HG03521 (cell line): ENCODE data around the gene ZBED5.

Experiments used
- ATAC-seq: cut with Tn5 transposase; IDR thresholded peaks from one replicate; pipeline ENCODE4 v1.9.1; 2021; ENCODE audit warnings: mild to moderate bottlenecking, moderate library complexity; ENCODE audit not compliant: unreplicated experiment

ZBED5 gene

DNA sequence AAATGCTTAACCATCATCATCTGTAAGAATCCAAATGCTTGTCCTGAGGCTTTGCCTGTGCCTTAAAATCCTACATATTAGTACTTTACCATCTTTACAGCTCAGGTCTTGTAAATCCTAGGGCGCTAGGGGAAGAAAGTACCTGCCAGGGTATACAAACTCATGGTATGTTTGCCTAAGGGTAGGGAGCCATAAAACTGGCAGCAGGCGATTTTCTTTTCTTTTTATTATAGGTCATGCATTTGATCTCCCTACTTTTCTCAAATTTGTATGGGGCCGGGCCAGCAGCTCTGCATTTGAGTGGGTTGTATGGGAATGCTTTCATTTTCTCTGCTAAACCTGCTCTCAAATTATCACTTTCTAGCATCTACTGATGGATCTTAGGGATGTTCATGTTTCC is 24.0 kb upstream of the ZBED5 start:
- ATAC-seq = no peak

DNA sequence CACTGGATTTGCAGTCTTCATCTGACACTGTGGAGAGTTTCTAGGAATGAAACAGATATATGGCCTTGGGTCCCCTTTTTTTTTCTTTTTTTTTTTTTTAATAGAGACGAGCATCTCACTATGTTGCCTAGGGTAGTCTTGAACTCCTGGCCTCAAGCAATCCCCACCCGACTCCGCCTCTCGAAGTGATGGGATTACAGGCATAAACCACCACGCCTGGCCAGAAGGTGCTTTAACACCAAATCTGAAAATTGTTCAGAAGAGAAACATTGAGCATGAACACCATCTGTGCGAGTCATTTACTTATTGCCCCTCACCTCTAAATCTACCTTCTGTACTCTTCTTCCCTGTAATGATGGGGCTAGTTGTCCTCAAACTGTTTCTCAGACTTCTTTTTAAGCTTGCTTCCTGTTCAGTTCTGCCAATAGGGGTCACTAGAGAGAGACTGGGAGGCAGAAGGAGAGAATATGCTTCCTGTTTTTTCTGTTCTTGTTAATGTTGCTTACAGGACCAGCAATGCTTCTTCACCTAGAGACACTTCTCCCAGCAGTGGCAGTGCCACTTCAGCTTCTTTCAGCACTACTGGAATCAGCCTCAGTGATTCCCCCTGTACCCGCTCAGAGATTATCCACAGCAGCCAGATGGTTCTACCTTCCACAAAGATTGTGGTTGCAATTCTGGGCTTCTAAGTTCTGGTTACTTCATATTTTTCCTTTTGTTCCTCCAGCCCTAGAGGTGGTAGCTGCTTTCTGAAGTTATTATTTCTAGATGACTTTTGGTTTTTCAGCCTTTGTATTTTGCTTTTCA is 20.8 kb upstream of the ZBED5 start:
- ATAC-seq = no peak

DNA sequence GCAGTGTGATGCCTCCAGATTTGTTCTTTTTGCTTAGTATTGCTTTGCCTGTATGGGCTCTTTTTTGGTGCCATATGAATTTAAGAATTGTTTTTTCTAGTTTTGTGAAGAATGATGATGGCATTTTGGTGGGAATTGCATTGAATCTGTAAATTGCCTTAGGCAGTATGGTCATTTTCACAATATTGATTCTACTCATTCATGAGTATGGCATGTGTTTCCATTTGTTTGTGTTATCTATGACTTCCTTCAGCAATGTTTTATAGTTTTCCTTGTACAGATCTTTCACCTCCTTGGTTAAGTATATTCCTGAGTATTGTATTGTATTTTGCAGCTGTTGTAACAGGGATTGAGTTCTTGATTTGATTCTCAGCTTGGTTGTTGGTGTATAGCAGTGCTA is 18.3 kb upstream of the ZBED5 start:
- no peak for ATAC-seq

DNA sequence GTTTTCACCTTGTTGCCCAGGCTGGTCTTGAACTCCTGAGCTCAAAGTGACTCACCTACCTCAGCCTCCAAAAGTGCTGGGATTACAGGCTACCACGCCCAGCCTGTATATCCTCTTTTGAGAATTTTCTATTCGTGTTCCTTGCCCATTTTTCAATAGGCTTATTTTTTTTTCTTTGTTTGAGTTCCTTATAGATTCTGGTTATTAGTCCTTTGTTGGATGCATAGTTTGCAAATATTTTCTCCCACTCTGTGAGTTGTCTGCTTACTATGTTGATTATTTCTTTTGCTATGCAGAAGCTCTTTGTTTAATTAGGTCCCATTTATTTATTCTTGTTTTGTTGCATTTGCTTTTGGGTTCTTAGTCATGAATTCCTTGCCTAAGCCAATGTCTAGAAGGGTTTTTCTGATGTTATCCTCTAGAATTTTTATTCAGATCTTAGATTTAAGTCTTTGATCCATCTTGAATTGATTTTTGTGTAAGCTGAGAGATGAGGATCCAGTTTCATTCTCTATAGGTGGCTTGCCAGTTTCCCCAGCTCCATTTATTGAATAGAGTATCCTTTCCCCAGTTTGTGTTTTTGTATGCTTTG is 17.7 kb upstream of the ZBED5 start:
- ATAC-seq = no peak

DNA sequence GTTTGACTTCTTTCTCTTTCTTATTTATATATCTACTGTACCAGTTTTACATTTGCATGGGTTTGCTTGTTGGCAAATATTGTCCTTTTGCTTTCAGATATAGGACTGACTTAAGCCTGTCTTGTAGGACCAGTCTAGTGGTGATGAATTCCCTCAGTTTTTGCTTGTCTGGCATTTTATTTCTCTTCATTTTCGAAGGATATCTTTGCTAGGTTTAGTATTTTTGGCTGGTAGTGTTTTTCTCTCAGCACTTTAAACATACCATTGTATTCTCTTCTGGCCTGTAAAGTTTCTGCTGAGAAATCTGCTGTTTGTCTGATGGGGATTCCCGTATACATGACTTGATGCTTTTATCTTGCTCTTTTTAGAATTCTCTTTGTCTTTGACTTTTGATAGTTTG is 14.2 kb upstream of the ZBED5 start:
- no peak for ATAC-seq

DNA sequence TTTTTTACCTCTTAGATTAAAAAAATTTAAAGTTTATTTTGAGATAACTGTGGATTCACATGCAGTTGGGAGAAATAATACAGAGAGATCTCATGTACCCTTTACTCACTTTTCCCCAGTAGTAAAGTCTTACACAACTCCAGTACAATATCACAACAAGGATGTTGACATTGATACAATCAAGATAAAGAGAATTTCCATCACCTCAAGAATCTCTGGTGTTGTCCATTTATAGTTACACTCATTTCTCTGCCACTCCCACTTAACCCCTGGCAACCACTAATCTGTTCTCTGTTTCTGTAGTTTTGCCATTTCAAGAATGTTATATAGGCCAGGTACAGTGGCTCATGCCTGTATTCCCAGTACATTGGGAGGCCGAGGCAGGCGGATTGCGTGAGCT is 10.5 kb upstream of the ZBED5 start:
- no peak for ATAC-seq

DNA sequence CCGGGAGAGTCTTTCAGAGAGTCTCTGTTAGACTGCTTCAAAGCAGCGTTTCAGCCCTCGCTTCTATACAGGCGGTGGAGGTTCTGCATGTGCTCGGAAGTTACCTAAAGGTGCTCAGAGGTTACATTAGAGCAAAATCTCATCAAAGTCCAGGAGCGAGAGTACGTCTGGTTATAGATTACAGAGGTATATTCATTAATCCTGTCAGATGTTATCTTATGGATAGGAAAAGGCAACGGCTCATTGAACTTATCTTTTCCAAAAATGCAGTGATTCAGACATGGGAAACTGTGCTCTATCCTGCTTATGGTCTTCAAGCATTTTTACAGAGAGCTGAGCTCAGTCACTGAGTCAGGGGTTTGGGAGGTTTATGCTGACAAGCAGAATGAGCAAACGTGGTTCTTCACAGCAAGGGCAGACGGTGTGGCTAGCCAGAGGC is 9.1 kb upstream of the ZBED5 start:
- ATAC-seq = no peak

DNA sequence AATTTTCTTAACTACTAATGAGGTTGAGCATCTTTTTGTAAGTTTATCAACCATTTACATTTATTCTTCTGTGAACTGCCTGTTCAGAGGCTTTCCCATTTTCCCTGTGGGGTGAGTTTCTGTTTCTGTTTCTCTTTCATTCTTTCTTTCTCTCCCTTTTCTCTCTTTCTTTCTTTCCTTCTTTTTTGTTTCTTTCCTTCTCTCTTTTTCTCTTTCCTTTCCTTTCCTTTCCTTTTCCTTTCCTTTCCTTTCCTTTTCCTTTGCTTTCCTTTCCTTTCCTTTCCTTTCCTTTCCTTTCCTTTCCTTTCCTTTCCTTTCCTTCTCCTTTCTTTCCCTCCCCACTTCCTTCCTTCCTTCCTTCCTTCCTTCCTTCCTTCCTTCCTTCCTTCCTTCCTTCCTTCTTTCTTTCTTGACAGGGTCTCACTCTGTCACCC is 8.0 kb upstream of the ZBED5 start:
- no peak for ATAC-seq

DNA sequence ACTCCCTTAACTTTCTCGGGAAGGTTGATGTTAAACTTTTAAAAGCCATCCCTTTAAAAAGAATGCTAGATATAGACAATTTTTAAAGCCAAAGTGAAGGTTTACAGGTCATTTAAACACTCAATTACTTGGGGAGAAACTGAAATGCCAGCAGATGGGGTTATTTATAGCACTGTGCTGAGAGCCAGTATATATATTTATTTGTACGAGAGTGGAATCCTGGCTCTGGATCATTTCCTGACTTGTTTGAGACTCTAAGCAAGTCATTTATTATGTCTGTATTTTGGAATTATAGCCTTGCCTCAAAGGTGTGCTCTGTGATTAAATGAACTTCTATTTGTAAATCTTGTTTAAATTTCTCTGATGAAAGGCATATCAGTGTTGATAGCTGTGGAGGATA is 6.8 kb upstream of the ZBED5 start:
- no peak for ATAC-seq

DNA sequence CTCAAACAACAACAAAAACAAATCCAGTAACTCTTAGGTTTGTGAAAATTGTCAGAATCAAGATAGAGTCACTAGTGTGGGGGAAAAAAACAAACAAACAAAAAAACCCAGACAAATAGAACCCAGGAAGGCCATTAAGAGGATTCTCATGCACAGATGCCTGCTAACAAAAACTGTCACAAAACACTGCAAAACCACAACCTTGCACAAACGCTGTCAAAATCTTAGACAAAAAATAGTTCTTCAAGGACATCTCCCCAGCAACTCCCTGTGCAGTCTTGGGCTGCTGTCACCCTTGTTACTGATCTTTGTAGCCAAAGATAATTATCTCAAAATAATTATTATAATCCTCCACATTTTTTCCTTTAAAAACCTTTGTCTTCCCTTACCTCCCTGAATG is 4.6 kb upstream of the ZBED5 start:
- no peak for ATAC-seq

DNA sequence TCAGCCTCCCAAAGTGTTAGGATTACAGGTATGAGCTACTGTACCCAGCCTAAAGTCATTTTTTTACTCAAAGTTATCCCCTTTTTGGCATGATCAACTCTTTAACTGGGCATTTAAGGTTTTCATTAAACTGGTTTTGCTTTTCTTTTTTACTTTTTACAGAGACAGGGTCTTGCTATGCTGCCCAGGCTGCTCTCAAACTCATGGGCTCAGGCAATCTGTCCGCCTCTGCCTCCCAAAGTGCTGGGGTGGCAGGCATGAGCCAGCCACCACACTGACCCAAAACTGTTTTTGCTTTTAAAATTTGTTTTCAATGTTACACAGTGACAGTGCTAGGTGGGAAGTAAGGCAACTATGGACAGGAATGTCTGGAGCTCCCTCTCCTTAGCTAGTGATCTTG is 3.9 kb upstream of the ZBED5 start:
- no peak for ATAC-seq

DNA sequence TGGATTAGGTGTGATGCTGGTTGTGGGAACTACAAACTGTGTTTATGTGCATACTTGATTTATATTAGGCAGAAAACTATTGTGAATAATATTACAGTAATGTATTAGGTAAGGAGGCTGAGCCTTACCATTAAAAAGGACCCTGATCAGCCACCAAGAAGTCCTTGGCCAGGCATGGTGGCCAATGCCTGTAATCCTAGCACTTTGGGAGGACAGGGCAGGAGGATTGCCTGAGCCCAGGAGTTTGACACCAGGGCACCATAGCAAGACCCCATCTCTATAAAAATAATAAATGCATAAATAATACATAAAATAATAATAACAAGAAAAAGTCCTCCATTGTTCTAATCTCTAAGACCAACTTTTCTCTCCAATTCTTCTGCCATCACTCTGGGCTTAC is 3.2 kb upstream of the ZBED5 start:
- ATAC-seq = no peak

DNA sequence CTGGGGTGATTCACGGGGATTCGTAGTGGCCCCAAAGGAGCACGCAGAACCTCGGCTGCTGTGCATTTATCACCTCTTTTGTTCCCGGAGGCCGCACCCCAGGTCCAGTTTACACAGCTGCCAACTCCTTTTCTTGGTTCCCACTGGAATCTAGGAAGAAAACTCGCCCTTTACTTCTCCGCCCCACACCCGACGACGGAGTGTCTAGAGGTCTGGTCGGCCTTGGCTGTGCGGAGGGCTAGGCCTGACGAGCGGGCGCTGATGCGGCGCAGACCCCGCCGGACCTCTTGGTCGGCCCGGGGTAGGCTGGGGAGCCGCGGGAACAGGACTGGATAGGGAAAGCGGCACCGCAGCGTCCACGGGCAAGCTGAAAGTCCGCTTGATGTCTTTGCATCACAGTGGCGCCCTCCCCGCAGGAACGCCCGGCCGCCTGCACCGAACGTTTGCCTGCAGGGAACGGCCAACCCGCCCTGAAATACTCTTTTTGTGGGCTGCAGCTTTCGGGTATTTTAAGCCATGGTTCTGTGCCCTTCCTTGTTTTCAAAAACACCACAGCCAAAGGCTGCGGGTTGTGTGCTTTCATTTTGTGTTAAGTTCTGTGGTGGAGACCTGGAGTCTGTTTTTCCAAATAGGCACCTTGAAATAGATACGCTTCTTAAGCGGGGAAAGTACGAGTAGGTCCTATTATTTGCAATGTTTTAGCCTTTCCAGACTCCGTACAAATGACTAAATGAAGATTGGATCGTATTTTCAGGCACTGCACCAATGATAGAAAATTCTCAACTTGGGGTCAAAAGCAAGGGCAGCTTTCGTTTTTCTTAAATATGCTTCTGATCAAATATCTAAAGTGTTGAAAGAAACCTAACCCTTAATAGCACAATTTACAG is 829 bp upstream of the ZBED5 start:
- peak; percentile 8 for ATAC-seq

DNA sequence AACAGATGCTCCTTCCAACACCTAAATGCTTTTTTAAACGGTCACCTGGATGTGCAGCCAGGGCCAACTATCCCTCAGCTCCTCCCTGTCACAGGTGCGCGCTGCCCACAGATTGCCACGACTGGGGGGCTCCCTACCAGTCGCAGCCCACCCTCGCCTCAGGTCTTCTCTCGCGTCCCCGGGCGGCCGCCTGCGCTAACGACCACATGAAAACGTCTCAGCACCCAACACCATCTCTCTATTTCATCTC is 469 bp downstream of the ZBED5 start:
- ATAC-seq = peak; percentile 6

DNA sequence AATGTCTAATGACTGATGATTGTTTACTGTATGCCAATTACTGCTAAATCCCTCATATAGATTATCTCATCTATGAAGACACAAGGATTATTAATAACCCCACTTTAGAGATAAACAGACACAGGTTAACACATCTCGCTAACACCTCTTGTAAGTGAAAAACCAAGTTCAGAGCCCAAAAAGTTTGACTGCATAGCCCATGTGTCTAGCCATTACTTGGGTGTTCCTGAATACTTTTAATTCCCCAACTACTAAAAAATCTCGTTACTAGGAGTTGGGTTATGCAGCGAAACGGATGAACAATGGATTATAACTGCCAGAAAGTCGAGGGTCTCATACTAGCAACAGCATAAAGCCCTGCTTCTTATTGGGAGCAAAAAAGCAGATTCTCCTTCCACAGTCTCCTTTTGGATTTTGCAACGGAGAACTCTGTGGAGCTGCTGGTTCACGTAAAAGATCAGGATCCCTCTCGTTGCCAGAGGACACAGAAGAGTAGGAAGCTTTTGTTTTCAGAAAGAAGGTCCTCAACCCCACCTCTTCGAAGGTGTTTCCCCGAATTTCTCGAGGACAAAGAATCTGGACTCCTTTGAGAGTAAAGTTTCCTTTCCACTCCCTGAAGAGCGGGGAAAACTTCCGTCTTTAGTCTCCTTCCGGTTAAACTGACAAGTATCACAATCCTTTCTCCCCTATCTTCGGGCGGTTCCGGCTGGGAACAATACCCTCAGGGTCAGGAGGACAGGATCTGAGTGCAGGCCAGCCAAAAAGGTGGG is 979 bp downstream of the ZBED5 start:
- ATAC-seq = peak; percentile 2

DNA sequence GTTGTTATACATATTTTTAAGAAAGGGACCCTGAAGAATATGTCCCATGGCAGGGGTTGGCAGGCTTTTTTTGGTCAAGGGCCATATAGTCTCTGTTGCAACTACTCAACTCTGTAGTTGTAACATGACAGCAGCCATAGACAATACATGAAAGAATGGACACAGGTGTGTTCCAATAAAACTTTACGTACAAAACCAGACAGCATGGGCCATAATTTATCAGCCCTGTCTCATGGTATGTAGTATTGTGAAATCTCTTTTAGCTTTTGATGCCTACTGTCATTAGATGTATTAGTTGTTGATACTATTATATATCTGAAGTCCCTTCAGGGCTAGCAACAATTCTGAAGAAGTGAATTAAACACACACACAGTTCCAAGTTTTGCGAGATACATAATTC is 2.6 kb downstream of the ZBED5 start:
- no peak for ATAC-seq

DNA sequence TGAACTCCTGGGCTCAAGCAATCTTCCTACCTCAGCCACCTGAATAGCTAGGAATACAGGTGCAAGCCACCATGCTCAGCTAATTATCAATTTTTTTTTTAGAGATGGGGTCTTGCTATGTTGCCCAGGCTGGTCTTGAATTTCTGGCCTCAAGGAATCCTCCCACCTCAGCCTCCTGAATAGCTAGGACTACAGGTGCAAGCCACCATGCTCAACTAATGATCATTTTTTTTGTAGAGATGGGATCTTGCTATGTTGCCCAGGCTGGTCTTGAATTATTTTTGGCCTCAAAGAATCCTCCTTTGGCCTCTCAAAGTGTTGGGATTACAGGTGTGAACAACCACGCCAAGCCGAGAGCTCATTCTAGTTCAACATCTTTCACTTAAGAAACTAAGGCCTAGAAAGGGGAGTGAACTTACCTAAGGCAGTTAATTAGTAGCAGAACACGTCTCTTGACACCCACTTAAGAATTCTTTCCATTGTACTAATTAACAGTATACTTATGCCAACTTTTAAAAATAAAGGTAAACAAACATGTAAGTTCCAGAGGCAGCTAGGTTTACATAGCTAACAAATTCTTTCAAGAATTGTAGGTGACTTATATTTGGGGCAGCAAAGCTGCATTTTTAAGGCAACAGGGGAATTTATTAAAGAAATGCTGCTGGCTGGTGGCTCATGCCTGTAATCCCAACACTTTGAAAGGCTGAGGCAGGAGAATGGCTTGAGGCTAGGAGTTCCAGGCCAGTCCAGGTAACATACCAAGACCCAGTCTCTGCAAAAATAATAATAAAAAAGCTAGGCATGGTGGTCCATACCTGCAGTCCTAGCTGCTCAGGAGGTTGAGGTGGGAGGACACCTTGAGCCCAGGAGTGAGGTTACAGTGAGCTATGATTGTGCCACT is 9.6 kb downstream of the ZBED5 start:
- ATAC-seq = no peak

DNA sequence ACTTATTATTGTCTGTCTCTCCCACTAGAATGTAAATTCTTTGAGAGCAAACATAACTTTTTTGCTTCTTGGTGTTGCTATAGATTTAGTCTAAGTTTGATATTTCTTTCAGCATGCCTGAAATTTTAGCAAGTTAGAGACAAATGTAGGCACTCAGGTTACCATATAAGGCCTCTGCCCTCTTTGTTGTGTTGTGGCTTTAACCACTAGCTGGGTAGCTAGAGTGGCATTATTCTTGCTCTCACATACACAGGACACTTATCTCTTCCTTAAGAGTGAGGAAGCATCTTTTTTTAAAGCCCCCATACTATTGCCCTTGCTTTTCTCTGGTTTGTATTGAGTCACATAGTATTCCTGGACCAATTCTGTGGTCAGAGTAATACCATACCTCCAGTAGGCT is 11.2 kb downstream of the ZBED5 start:
- no peak for ATAC-seq

DNA sequence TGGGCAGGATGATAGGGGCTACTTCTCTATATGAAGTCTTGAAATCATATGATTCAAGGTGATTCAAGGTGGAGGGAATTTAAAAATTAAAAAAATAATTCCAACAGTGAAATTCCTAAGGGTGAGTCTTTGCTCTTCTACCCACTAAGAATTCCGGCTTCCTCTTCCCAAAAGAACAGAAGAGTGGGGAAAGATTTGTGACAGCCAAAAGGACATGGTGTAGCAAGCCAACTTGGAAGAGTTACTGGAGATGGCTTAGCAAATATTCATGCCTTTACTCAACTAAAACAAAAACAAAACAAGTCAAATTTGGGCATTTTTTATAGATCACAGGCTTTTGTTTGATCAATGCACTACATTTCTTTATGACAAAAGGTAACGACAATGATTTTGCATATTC is 12.3 kb downstream of the ZBED5 start:
- ATAC-seq = no peak

DNA sequence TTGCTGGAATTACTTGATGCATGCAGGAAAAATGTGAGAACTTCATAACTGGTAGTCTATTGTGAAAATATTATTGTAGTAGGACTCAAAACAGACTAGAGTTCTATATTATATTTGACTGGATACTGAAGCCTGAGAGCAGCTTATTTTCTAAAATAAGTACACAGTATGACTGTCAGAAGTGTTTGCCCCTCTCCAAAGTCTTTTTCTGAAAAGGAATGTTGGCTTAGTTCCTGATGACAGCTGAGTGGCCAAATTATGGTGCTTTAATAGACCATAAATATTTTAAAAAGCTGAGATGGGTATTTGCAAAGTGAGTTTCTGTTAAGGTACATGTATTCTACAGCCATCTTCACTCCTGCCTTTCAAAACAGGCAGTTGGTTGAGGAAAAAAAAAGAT is 13.1 kb downstream of the ZBED5 start:
- no peak for ATAC-seq
